Lung (tissue), 12 donors: ENCODE results near the gene MECR. TPM values are rescaled to one million over a fixed set of nuclear protein-coding genes. Genes with fewer than 3 reads are reported as not detected.

Source experiments
- ATAC-seq: fragments of 200-7000 bp; cut with Tn5 transposase; one replicate; pipeline ENCODE4 v1.9.1; 2020; ENCODE audit warnings: moderate number of reproducible peaks; ENCODE audit not compliant: insufficient read depth, low FRiP score
- DNase-seq, 3 donors: peaks; one replicate each; pipeline ENCODE4 v3.0.0-alpha.2; 2013 to 2017
- H3K27ac ChIP-seq, 2 donors: one replicate each; pipeline ENCODE4 v1.5.1; 2013; ENCODE audit warnings: mild to moderate bottlenecking in 2 of 2, moderate library complexity in 2 of 2, control low read depth in 1 of 2, inconsistent platforms in 1 of 2, low read depth in 1 of 2, low read length in 1 of 2
- H3K27me3 ChIP-seq, 3 donors: one replicate each; pipeline ENCODE4 v1.5.1; 2013; ENCODE audit warnings: low read length in 2 of 3; ENCODE audit not compliant: control insufficient read depth in 3 of 3, insufficient read depth in 3 of 3
- H3K36me3 ChIP-seq, 4 donors: one replicate each; pipeline ENCODE4 v1.5.1; 2013; ENCODE audit warnings: low read length in 4 of 4, mild to moderate bottlenecking in 1 of 4, moderate library complexity in 1 of 4; ENCODE audit not compliant: control insufficient read depth in 4 of 4, insufficient read depth in 4 of 4
- H3K4me1 ChIP-seq, 5 donors: one replicate each; pipeline ENCODE4 v1.5.1; 2013; ENCODE audit warnings: low read length in 5 of 5, mild to moderate bottlenecking in 2 of 5, moderate library complexity in 1 of 5; ENCODE audit not compliant: control insufficient read depth in 5 of 5, insufficient read depth in 5 of 5
- H3K4me3 ChIP-seq: one replicate; pipeline ENCODE4 v1.5.1; 2013; ENCODE audit warnings: mild to moderate bottlenecking, control low read depth, moderate library complexity
- H3K9ac ChIP-seq, 2 donors: one replicate each; pipeline ENCODE4 v1.5.1; 2013; ENCODE audit warnings: low read length in 2 of 2, control low read depth in 1 of 2; ENCODE audit not compliant: insufficient read depth in 1 of 2
- H3K9me3 ChIP-seq, 4 donors: one replicate each; pipeline ENCODE4 v1.5.1; 2013; ENCODE audit warnings: low read length in 3 of 4, mild to moderate bottlenecking in 1 of 4, moderate library complexity in 1 of 4; ENCODE audit not compliant: control insufficient read depth in 4 of 4, insufficient read depth in 3 of 4
- CTCF ChIP-seq: IDR thresholded peaks from 2 replicates; pipeline ENCODE4 v1.5.1; 2012; ENCODE audit warnings: mild to moderate bottlenecking; ENCODE audit errors: control extremely low read depth, extremely low read depth
- WGBS, 2 donors: extraction: QIAGEN DNeasy Blood & Tissue Kit; methylation state at CpG; one replicate each; pipeline ENCODE4 v1.1.7; 2013; 5-methylcytosine and 5-hydroxymethylcytosine counted together
- polyA plus RNA-seq, 2 donors: library from polyadenylated mRNA; stranded (reverse); fragments of 200-250 nt; gene quantifications; one replicate each; pipeline ENCODE4 v1.2.1, GENCODE V29; 2013
- total RNA-seq, 2 donors: library from RNA; depleted of rRNA in 1 of 2; stranded (reverse); fragments of >200 nt in 1 of 2; gene quantifications; one replicate each; pipeline ENCODE4 v1.2.1, GENCODE V29; 2014 to 2021
- donor health status: control.
- donor health status: control.
- donor health status: Bipolar disorder and iron deficiency.
- donor health status: healthy.
- donor health status: DM: yes; HTN: yes; CAD: no.

Gene MECR
- total and polyA plus RNA-seq, 4 donors: 18.0 to 30.1 (median 23.2) TPM

DNA sequence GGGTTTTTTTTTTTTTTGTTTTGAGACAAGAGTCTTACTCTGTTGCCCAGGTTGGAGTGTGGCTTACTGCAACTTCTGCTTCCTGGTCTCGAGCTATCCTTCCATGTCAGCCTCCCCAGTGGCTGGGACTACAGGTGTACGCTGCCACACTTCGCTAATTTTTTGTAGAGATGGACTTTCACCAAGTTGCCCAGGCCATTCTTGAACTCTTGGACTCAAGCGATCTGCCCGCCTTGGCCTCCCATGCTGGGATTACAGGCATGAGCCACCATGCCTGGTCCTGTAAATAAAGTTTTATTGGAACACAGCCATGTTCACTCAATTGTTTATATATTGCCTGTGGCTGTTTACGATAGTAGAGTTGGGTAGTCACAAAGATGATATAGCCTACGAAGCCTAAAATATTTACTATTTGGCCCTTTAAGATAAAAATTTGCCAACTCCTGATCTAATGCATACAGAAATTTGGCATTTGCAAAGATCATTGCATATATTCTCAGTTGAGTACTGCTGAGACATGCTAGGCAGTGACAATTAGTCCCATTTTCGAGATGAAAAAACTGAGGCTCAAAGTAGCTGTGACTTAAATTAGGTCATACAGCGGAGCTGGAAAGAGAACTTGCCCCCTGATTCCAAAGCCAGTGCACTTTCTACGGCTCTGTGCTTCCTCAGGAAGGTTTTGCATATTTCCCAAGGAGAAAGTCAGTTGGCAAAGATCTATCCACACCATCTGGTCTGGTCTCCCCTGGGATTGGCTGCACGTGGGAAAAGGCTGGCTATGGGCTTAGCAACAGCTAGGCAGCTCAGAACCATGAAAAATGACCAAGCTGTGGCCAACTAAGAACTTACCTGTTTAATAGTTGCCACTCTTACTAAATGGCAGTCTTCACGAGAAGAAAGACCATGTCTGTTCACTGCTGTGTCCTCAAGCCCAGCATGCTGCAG lies 19.4 kb downstream of the MECR start:
- DNase-seq: no peak
- Histone ChIP-seq H3K27ac (no peak overlapping the region), H3K4me3 (no peak overlapping the region), H3K9me3 (no peaks in the 10 kb centered on the region), H3K4me1 (no peaks in the 10 kb centered on the region), H3K36me3 (peaks cover 10 to 34% (median 26%) of the 10 kb centered on the region in 4 donors), H3K27me3 (no peaks in the 10 kb centered on the region), H3K9ac (no peak overlapping the region)
- 91 to 93% methylated on average over 12 of the region's 12 CpGs for WGBS, 2 donors
- no peak for ATAC-seq
- no peak for TF ChIP-seq CTCF

- no peak overlapping the region for H3K4me3 ChIP-seq
- H3K4me1 ChIP-seq: no peaks in the 10 kb centered on the region
- H3K27me3 ChIP-seq: no peaks in the 10 kb centered on the region
- DNase-seq: no peak
- H3K36me3 ChIP-seq: peaks cover 10 to 34% (median 25%) of the 10 kb centered on the region in 4 donors
- no peak for TF ChIP-seq CTCF
- H3K9me3 ChIP-seq: no peaks in the 10 kb centered on the region
- H3K9ac ChIP-seq: no peak overlapping the region
- WGBS, 2 donors: 59 to 73% methylated on average over 7 of the region's 7 CpGs
- no peak overlapping the region for H3K27ac ChIP-seq
- ATAC-seq: no peak
Measured at GRCh38 chr1:29210278-29211085, 20.3 kb downstream of the MECR start.

GRCh38 chr1:29209173-29209572 lies 21.6 kb downstream of the MECR start:
- peaks cover 5 to 25% (median 24%) of the 10 kb centered on the region in 4 donors for H3K36me3 ChIP-seq

More at GRCh38 chr1:29209173-29209572, 21.6 kb downstream of the MECR start:
- no peaks in the 10 kb centered on the region for H3K4me1 ChIP-seq
- no peaks in the 10 kb centered on the region for H3K9me3 ChIP-seq
- H3K4me3 ChIP-seq: no peak overlapping the region
- H3K9ac ChIP-seq: no peak overlapping the region
- ATAC-seq: no peak
- 83 to 90% methylated on average over 5 of the region's 5 CpGs for WGBS, 2 donors
- no peak for TF ChIP-seq CTCF
- no peak for DNase-seq
- no peak overlapping the region for H3K27ac ChIP-seq
- H3K27me3 ChIP-seq: no peaks in the 10 kb centered on the region
